K562 (cell line): ENCODE measurements around the gene BRWD1. TPM values are rescaled to one million over a fixed set of nuclear protein-coding genes. Genes with fewer than 3 reads are reported as not detected.

ENCODE experiments used
- ARID1B ChIP-seq: fragments of 450-650 bp; IDR thresholded peaks from 2 replicates; pipeline ENCODE4 v1.6.1; 2016; ENCODE audit warnings: antibody characterized with exemption, mild to moderate bottlenecking, inconsistent platforms
- ATF1 ChIP-seq, 2 experiments: fragments of 450-650 bp in 1 of 2; IDR thresholded peaks; 2 replicates each; pipeline ENCODE4 v1.6.1; 2016; ENCODE audit warnings: missing compliant biosample characterization in 1 of 2, missing genetic modification characterization in 1 of 2
- COPS2 ChIP-seq: fragments of 450-650 bp; conservative IDR thresholded peaks from 2 replicates; pipeline ENCODE4 v1.6.1; 2016; ENCODE audit warnings: mild to moderate bottlenecking, moderate library complexity
- DDX20 ChIP-seq: fragments of 450-650 bp; IDR thresholded peaks from 2 replicates; pipeline ENCODE4 v1.6.1; 2016; ENCODE audit warnings: missing genetic modification characterization, low read depth, mild to moderate bottlenecking, missing compliant biosample characterization, moderate library complexity
- DNMT1 ChIP-seq: fragments of 450-650 bp; IDR thresholded peaks from 2 replicates; pipeline ENCODE4 v1.6.1; 2016; ENCODE audit warnings: antibody characterized with exemption, mild to moderate bottlenecking
- E2F3 ChIP-seq: fragments of 250-450 bp; sonication (Bioruptor Pico); IDR thresholded peaks from 2 replicates; pipeline ENCODE4 v1.4.0; 2020; ENCODE audit warnings: mild to moderate bottlenecking
- ILF3 ChIP-seq: fragments of 450-650 bp; IDR thresholded peaks from 2 replicates; pipeline ENCODE4 v1.6.1; 2018; ENCODE audit warnings: antibody characterized with exemption, mild to moderate bottlenecking, moderate library complexity, borderline replicate concordance
- KLF13 ChIP-seq: fragments of 450-650 bp; IDR thresholded peaks from 2 replicates; pipeline ENCODE4 v1.6.1; 2016; ENCODE audit warnings: missing genetic modification characterization, low read depth, mild to moderate bottlenecking, missing compliant biosample characterization, moderate library complexity, borderline replicate concordance
- NFATC3 ChIP-seq: fragments of 450-650 bp; IDR thresholded peaks from 2 replicates; pipeline ENCODE4 v1.6.1; 2017; ENCODE audit warnings: mild to moderate bottlenecking
- NFYB ChIP-seq: IDR thresholded peaks from 2 replicates; pipeline ENCODE4 v1.6.1; 2011; ENCODE audit warnings: mild to moderate bottlenecking, moderate library complexity; ENCODE audit not compliant: insufficient read length; ENCODE audit errors: extremely low read depth
- POU5F1 ChIP-seq: fragments of 150-350 bp; IDR thresholded peaks from 2 replicates; pipeline ENCODE4 v1.6.1; 2014; ENCODE audit warnings: borderline replicate concordance, low read length, low read depth, mild to moderate bottlenecking; ENCODE audit not compliant: partially characterized antibody
- PRPF4 ChIP-seq: fragments of 200-400 bp; formaldehyde crosslinking; IDR thresholded peaks from one replicate; pipeline ENCODE4 v1.6.1; 2017; ENCODE audit warnings: low read length, low read depth, mild to moderate bottlenecking; ENCODE audit not compliant: insufficient read depth, poor library complexity, severe bottlenecking
- RBM25 ChIP-seq: fragments of 200-400 bp; formaldehyde crosslinking; IDR thresholded peaks from 2 replicates; pipeline ENCODE4 v1.6.1; 2018; ENCODE audit warnings: low read length, low read depth, moderate library complexity; ENCODE audit not compliant: severe bottlenecking
- SP2 ChIP-seq: IDR thresholded peaks from 2 replicates; pipeline ENCODE4 v1.6.1; 2011; ENCODE audit warnings: mild to moderate bottlenecking, low read depth, low read length, moderate library complexity; ENCODE audit not compliant: poor library complexity, severe bottlenecking; ENCODE audit errors: extremely low read depth
- TRIM24 ChIP-seq, 2 experiments: fragments of 450-650 bp; IDR thresholded peaks; 2 replicates each; pipeline ENCODE4 v1.6.1; 2016
- ZEB2 ChIP-seq: fragments of 450-650 bp; IDR thresholded peaks from 2 replicates; pipeline ENCODE4 v1.6.1; 2016
- ZNF197 ChIP-seq: fragments of 200-800 bp; sonication (Bioruptor generic); IDR thresholded peaks from 2 replicates; pipeline ENCODE4 v1.6.1; 2016; ENCODE audit warnings: low read depth, missing genetic modification characterization, missing compliant biosample characterization
- ZNF23 ChIP-seq: fragments of 250-450 bp; sonication (Bioruptor Pico); IDR thresholded peaks from 2 replicates; pipeline ENCODE4 v1.4.0; 2020; ENCODE audit warnings: mild to moderate bottlenecking
- ZNF707 ChIP-seq: fragments of 250-450 bp; sonication (Bioruptor Pico); conservative IDR thresholded peaks from 2 replicates; pipeline ENCODE4 v1.8.0; 2022; ENCODE audit warnings: inconsistent platforms, mild to moderate bottlenecking, moderate library complexity
- ZNF76 ChIP-seq: fragments of 250-450 bp; sonication (Bioruptor Pico); IDR thresholded peaks from 2 replicates; pipeline ENCODE4 v1.4.0; 2020; ENCODE audit warnings: mild to moderate bottlenecking, moderate library complexity, borderline replicate concordance
- ZSCAN29 ChIP-seq: fragments of 450-650 bp; IDR thresholded peaks from 2 replicates; pipeline ENCODE4 v1.6.1; 2017
- polyA plus RNA-seq, 8 experiments: library from polyadenylated mRNA; depleted of rRNA in 4 of 8; stranded (reverse) in 5 of 8; unstranded in 3 of 8; fragments of >200 nt; fragmentation: Nextera tagmentation in 2 of 8; fragmentation: Illumina TruSeq in 1 of 8; extraction: Ambion mirVana in 2 of 8; extraction: Trizol in 1 of 8; gene quantifications; 2 replicates each; pipeline versions ENCODE4 v1.2.1 to v1.2.3, GENCODE V29; 2011 to 2014; ENCODE audit warnings: inconsistent platforms in 1 of 8, missing spikeins in 1 of 8
- total RNA-seq, 7 experiments: library from RNA; depleted of rRNA in 6 of 7; stranded (reverse); fragments of >200 nt in 6 of 7; fragmentation: Illumina TruSeq in 2 of 7; extraction: Trizol in 2 of 7; gene quantifications; 2 replicates each; pipeline versions ENCODE4 v1.2.1 to v1.2.3, GENCODE V29; 2011 to 2021; ENCODE audit warnings: low replicate concordance in 1 of 7
- TF ChIP-seq, protein P1 (sequence below): fragments of 450-650 bp; formaldehyde crosslinking; IDR thresholded peaks from 2 replicates; pipeline ENCODE4 v1.4.0; 2020; ENCODE audit warnings: mild to moderate bottlenecking
- TF ChIP-seq, protein P2 (sequence below): sonication (generic); formaldehyde crosslinking; IDR thresholded peaks from 2 replicates; pipeline ENCODE4 v1.8.1; 2023; ENCODE audit warnings: mild to moderate bottlenecking, missing genetic modification reagents
- TF ChIP-seq, protein P3 (sequence below): fragments of 450-650 bp; conservative IDR thresholded peaks from 2 replicates; pipeline ENCODE4 v1.6.1; 2016; ENCODE audit warnings: missing genetic modification characterization, low read depth, mild to moderate bottlenecking, missing compliant biosample characterization, moderate library complexity
- TF ChIP-seq, protein P4 (sequence below): sonication (generic); formaldehyde crosslinking; IDR thresholded peaks from 2 replicates; pipeline ENCODE4 v1.8.1; 2023; ENCODE audit warnings: mild to moderate bottlenecking, missing genetic modification reagents, moderate library complexity

Gene BRWD1
- total and polyA plus RNA-seq, 9 of the 15 experiments (the other 6 are each of a cell fraction or from before 2014, with no cell fraction given) = 10.1 to 60.2 (median 34.1) TPM

DNA sequence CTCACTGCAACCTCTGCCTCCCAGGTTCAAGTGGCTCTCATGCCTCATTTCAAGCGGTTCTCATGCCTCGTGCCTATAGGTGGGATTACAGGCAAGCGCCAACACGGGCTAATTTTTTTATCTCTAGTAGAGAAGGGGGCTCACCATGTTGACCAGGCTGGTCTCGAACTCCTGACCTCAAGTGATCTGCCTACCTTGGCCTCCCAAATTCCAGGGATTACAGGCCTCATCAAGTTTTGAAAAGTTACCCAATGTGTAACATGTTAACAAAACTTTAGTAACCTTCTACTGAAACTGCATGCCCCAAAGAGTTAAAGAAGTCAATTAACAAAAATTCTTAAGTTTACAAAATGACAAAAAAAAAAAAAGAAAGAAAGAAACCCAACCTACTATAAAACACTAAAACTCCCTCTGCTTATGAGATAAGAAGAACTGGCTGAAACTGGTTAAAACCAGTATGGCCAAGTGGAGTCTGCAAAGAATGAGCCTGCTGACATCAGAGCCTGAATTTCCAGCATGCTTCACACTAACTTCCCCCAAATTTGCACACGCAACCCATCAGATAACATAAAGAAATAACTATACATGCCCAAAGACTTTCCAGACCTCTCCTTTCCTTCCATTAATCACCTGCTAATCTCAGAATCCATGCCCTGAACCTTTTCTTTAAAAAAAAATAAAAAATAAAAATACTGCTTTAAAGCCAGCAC, 104.7 kb downstream of the BRWD1 start (continued):
- TF ChIP-seq, protein P1, sequence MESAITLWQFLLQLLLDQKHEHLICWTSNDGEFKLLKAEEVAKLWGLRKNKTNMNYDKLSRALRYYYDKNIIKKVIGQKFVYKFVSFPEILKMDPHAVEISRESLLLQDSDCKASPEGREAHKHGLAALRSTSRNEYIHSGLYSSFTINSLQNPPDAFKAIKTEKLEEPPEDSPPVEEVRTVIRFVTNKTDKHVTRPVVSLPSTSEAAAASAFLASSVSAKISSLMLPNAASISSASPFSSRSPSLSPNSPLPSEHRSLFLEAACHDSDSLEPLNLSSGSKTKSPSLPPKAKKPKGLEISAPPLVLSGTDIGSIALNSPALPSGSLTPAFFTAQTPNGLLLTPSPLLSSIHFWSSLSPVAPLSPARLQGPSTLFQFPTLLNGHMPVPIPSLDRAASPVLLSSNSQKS (CRISPR knock-in tag) = no peak
- TF ChIP-seq POU5F1 = no peak
- TF ChIP-seq ZNF197 (CRISPR knock-in tag) = peak; percentile 79
- TF ChIP-seq E2F3 = no peak
- TF ChIP-seq ZSCAN29 = no peak
- TF ChIP-seq ZNF76 (CRISPR knock-in tag) = no peak
- TF ChIP-seq ZNF707 (CRISPR knock-in tag) = no peak
- TF ChIP-seq NFATC3 = no peak
- TF ChIP-seq, protein P2, sequence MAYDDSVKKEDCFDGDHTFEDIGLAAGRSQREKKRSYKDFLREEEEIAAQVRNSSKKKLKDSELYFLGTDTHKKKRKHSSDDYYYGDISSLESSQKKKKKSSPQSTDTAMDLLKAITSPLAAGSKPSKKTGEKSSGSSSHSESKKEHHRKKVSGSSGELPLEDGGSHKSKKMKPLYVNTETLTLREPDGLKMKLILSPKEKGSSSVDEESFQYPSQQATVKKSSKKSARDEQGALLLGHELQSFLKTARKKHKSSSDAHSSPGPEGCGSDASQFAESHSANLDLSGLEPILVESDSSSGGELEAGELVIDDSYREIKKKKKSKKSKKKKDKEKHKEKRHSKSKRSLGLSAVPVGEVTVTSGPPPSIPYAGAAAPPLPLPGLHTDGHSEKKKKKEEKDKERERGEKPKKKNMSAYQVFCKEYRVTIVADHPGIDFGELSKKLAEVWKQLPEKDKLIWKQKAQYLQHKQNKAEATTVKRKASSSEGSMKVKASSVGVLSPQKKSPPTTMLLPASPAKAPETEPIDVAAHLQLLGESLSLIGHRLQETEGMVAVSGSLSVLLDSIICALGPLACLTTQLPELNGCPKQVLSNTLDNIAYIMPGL (CRISPR knock-in tag) = no peak
- peak; percentile 28; the same call in 1 of the 2 replicates for TF ChIP-seq DDX20 (tag)
- TF ChIP-seq DNMT1 = no peak
- peak; percentile 57; the same call in 1 of the 2 replicates for TF ChIP-seq ZEB2
- TF ChIP-seq RBM25 = no peak
- TF ChIP-seq ILF3 = no peak
- no peak for TF ChIP-seq PRPF4
- no peak for TF ChIP-seq NFYB
- TF ChIP-seq SP2 = no peak
- TF ChIP-seq, protein P3, sequence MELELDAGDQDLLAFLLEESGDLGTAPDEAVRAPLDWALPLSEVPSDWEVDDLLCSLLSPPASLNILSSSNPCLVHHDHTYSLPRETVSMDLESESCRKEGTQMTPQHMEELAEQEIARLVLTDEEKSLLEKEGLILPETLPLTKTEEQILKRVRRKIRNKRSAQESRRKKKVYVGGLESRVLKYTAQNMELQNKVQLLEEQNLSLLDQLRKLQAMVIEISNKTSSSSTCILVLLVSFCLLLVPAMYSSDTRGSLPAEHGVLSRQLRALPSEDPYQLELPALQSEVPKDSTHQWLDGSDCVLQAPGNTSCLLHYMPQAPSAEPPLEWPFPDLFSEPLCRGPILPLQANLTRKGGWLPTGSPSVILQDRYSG = no peak
- TF ChIP-seq, protein P4, sequence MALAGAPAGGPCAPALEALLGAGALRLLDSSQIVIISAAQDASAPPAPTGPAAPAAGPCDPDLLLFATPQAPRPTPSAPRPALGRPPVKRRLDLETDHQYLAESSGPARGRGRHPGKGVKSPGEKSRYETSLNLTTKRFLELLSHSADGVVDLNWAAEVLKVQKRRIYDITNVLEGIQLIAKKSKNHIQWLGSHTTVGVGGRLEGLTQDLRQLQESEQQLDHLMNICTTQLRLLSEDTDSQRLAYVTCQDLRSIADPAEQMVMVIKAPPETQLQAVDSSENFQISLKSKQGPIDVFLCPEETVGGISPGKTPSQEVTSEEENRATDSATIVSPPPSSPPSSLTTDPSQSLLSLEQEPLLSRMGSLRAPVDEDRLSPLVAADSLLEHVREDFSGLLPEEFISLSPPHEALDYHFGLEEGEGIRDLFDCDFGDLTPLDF (CRISPR knock-in tag) = no peak
- no peak for TF ChIP-seq ZNF23 (CRISPR knock-in tag)
- TF ChIP-seq COPS2 = no peak
- peak; percentile 63 for TF ChIP-seq ARID1B
- TF ChIP-seq TRIM24 (IDR thresholded peaks at IDR 0.05) = peak; percentile 86 to 96
- no peak for TF ChIP-seq KLF13 (tag)
- no peak for TF ChIP-seq ATF1 (CRISPR knock-in tag; IDR thresholded peaks at IDR 0.05)
- TF ChIP-seq ATF1 (tag; IDR thresholded peaks at IDR 0.05) = peak; percentile 80
